MM.1S (cell line): Measurements from ENCODE around the gene PDZRN3.

ENCODE experiments used
- DNase-seq: peaks from one replicate; pipeline ENCODE4 v3.0.0-alpha.2; 2015
- H2AFZ ChIP-seq: fragments of 300-600 bp; sonication (generic); 2 replicates; pipeline ENCODE4 v1.6.0; 2016; ENCODE audit warnings: antibody characterized with exemption, low read length
- H3F3A ChIP-seq: fragments of 300-600 bp; sonication (generic); 2 replicates; pipeline ENCODE4 v1.6.1; 2016; ENCODE audit warnings: mild to moderate bottlenecking, antibody characterized with exemption, low read length, moderate library complexity, mixed read lengths; ENCODE audit not compliant: insufficient read depth
- H3K27ac ChIP-seq: fragments of 300-600 bp; sonication (generic); 2 replicates; pipeline ENCODE4 v1.5.1; 2016; ENCODE audit warnings: mild to moderate bottlenecking, low read length
- H3K27me3 ChIP-seq: fragments of 300-600 bp; sonication (generic); replicated peaks from 2 replicates; pipeline ENCODE4 v1.6.0; 2016; ENCODE audit warnings: low read length; ENCODE audit not compliant: insufficient read depth
- H3K36me3 ChIP-seq: fragments of 300-600 bp; sonication (generic); replicated peaks from 2 replicates; pipeline ENCODE4 v1.6.1; 2016; ENCODE audit warnings: mild to moderate bottlenecking, low read length, mixed read lengths; ENCODE audit not compliant: insufficient read depth
- H3K4me1 ChIP-seq: fragments of 300-600 bp; sonication (generic); 2 replicates; pipeline ENCODE4 v1.6.1; 2016; ENCODE audit warnings: low read length, mixed read lengths
- H3K4me2 ChIP-seq: fragments of 300-600 bp; sonication (generic); 2 replicates; pipeline ENCODE4 v1.6.0; 2016; ENCODE audit warnings: low read depth, low read length
- H3K4me3 ChIP-seq: fragments of 300-600 bp; sonication (generic); 2 replicates; pipeline ENCODE4 v1.5.1; 2016; ENCODE audit warnings: low read length, mixed read lengths
- H3K79me2 ChIP-seq: fragments of 300-600 bp; sonication (generic); 2 replicates; pipeline ENCODE4 v1.6.1; 2016; ENCODE audit warnings: mixed run types, low read length, mixed read lengths
- H3K9ac ChIP-seq: fragments of 300-600 bp; sonication (generic); 2 replicates; pipeline ENCODE4 v1.6.1; 2016; ENCODE audit warnings: low read length, mixed read lengths
- H3K9me2 ChIP-seq: fragments of 300-600 bp; sonication (generic); replicated peaks from 2 replicates; pipeline ENCODE4 v1.6.1; 2016; ENCODE audit warnings: mild to moderate bottlenecking, low read length, mixed read lengths; ENCODE audit not compliant: insufficient read depth
- H3K9me3 ChIP-seq: fragments of 300-600 bp; sonication (generic); replicated peaks from 2 replicates; pipeline ENCODE4 v1.6.1; 2016; ENCODE audit warnings: mild to moderate bottlenecking, low read length, mixed read lengths; ENCODE audit not compliant: insufficient read depth
- H4K20me1 ChIP-seq: fragments of 300-600 bp; sonication (generic); 2 replicates; pipeline ENCODE4 v1.6.1; 2016; ENCODE audit warnings: mild to moderate bottlenecking, low read length, moderate library complexity, mixed read lengths; ENCODE audit not compliant: insufficient read depth
- CTCF ChIP-seq: fragments of 300-600 bp; sonication (generic); IDR thresholded peaks from 2 replicates; pipeline ENCODE4 v1.5.1; 2016; ENCODE audit warnings: antibody characterized with exemption, low read length, mixed read lengths
- EZH2 ChIP-seq: fragments of 300-600 bp; sonication (generic); optimal IDR thresholded peaks from 2 replicates; pipeline ENCODE3; 2017; ENCODE audit warnings: low read depth, mild to moderate bottlenecking, antibody characterized with exemption, low read length, mixed read lengths
- EZH2phosphoT487 ChIP-seq: fragments of 300-600 bp; sonication (generic); IDR thresholded peaks from 2 replicates; pipeline ENCODE4 v1.6.1; 2018; ENCODE audit warnings: antibody characterized with exemption, low read length

The PDZRN3 gene

GRCh38 chr3:73342077-73342476, 282.7 kb downstream of the PDZRN3 start:
- Histone ChIP-seq H4K20me1 (no peaks in the 10 kb centered on the region), H2AFZ (no peak overlapping the region), H3K9me3 (no peaks in the 10 kb centered on the region), H3F3A (no peaks in the 10 kb centered on the region), H3K9me2 (no peaks in the 10 kb centered on the region), H3K27me3 (no peaks in the 10 kb centered on the region), H3K9ac (no peak overlapping the region), H3K36me3 (no peaks in the 10 kb centered on the region), H3K4me2 (no peak overlapping the region), H3K4me1 (no peaks in the 10 kb centered on the region), H3K4me3 (no peak overlapping the region), H3K27ac (no peak overlapping the region), H3K79me2 (no peaks in the 10 kb centered on the region)
- TF ChIP-seq CTCF (no peak), EZH2 (no peak), EZH2phosphoT487 (no peak)
- no peak for DNase-seq

- TF ChIP-seq CTCF (no peak), EZH2phosphoT487 (no peak), EZH2 (no peak)
- Histone ChIP-seq H2AFZ (no peak overlapping the region), H3K27ac (no peak overlapping the region), H3K9me3 (no peaks in the 10 kb centered on the region), H3K79me2 (no peaks in the 10 kb centered on the region), H3K9ac (no peak overlapping the region), H3K4me3 (no peak overlapping the region), H3F3A (no peaks in the 10 kb centered on the region), H3K9me2 (no peaks in the 10 kb centered on the region), H3K4me1 (no peaks in the 10 kb centered on the region), H3K27me3 (no peaks in the 10 kb centered on the region), H4K20me1 (no peaks in the 10 kb centered on the region), H3K36me3 (no peaks in the 10 kb centered on the region), H3K4me2 (no peak overlapping the region)
- DNase-seq = no peak
These were observed 283.3 kb downstream of the PDZRN3 start for GRCh38 chr3:73341272-73341935.

GRCh38 chr3:73332558-73332957, 292.2 kb downstream of the PDZRN3 start:
- H3K9ac ChIP-seq = no peak overlapping the region
- no peaks in the 10 kb centered on the region for H3K9me3 ChIP-seq
- no peak overlapping the region for H3K27ac ChIP-seq
- H4K20me1 ChIP-seq = no peaks in the 10 kb centered on the region
- H3K4me1 ChIP-seq = no peaks in the 10 kb centered on the region
- no peak overlapping the region for H3K4me3 ChIP-seq
- no peak overlapping the region for H3K4me2 ChIP-seq
- no peaks in the 10 kb centered on the region for H3K27me3 ChIP-seq
- H3K79me2 ChIP-seq = no peaks in the 10 kb centered on the region
- H2AFZ ChIP-seq = no peak overlapping the region
- H3F3A ChIP-seq = no peaks in the 10 kb centered on the region
- no peaks in the 10 kb centered on the region for H3K36me3 ChIP-seq
- no peak for DNase-seq
- H3K9me2 ChIP-seq = no peaks in the 10 kb centered on the region
- TF ChIP-seq EZH2phosphoT487 (no peak), EZH2 (no peak), CTCF (no peak)
